CD4-positive, alpha-beta T cell treated with Interleukin-4 for 4 hours (primary cell): ENCODE data around the gene DUSP10.
A peak's percentile ranks its signal among the peaks of the same experiment; 100 is the strongest.

ENCODE experiments used
- DNase-seq: peaks from one replicate; pipeline ENCODE4 v3.0.0-alpha.2; 2020

DUSP10 gene

DNA sequence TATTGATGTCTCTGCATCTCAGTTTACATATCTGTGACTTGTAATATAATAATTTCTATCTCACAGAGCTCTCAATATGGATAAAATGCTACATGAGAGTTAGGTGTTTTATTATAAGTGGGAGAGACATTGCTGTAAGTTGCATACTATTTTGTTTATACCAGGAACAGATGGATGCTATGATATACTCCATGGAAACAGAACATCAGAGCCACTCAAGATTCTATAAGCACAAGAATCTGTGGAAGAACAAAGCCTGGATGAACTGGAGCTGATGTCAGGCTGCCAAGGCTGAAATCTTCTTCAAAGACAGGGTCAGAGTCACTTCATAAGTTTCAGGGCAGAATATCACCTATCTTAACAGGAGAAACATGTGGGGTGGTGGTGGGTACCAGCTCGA lies 30.2 kb downstream of the DUSP10 start:
- DNase-seq, result no peak

GRCh38 chr1:221711063-221711577 lies 30.8 kb downstream of the DUSP10 start:
- DNase-seq, result peak; percentile 35

DNA sequence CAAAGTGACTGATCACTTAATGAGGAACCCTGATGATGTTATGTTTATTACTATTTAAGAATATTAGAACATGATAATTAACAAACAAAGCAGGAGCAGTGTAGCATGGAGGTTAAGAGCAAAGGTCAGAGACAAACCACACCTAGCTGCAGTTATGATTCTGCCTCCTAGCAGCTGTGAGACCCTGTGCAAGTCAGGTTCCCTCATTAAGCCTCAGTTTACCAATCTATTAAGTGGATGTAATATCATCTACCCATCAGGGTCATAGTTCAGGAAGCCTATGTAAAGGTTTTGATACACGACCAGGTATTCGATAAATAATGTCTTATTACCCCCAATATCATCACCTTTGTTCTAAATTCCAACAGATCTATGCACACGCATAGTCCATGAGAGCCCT lies 32.0 kb downstream of the DUSP10 start:
- DNase-seq, result no peak

- DNase-seq, result peak; percentile 90
These were observed 32.9 kb downstream of the DUSP10 start for GRCh38 chr1:221708987-221709386.

- peak; percentile 67 for DNase-seq
These were observed 33.8 kb downstream of the DUSP10 start for GRCh38 chr1:221708076-221708571.

DNA sequence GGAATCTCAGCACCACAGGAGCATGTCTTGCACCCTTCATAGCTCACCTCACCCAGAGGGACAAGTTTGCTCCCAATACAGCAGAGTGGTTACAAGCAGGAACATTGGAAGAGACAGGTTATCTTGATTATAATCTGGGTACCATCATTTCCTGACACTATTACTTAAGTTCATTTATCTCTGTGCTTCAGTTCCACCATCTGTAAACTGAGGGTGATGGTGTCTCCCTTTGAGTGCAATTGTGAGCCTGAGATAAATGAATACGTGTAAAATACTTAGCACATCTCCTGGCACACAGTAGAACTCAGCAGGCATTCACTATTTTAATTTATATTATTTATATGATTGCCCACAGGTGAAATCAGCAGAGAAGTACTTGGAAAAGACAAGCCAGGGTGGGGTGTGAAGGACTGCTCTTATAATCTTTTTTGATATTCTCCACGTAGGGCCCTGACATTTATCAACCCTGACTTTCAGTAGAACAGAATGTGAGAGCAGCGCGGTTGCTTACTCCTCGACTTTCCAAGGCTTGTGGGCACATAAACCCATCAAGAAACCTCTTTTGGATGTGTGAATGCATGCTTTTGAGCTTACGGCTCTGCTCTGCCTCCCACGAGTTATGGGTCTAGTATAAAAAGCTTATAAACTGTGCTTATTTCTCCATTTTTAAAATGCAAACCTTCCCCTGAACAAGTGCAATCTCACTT lies 34.9 kb downstream of the DUSP10 start:
- DNase-seq, result no peak

- no peak for DNase-seq
These were observed 35.7 kb downstream of the DUSP10 start for GRCh38 chr1:221706191-221706590.

- DNase-seq, result no peak
These were observed 37.6 kb downstream of the DUSP10 start for GRCh38 chr1:221704306-221704705.

DNA sequence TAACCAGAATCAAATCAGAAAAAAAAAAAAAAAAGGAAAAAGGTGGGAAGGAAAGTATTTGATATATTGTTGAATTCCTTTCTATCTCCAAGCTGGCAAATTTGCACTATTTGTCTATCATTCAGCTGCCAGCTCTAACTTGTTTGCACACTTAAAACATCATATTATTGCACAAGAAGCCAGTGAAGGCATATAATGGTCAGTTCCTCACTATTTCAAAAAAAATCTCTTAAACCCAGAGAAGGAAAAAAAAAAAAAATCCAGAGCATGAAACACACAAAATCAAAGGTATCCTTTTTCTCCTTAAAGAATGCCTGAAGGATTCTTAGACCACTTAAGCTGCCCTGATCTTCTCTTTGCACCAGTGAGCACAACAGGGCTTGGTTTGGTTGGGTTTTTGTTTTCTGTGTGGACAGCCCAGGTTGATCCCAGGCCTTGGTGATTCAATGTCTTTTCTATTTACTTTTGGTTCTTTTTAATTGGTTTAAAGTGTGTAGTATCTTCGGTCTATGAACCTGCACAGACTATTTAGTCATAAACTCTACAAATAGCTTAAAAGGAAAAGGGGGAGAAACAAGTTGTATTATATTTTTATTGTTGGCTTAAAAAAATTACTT lies 40.2 kb downstream of the DUSP10 start:
- no peak for DNase-seq

DNA sequence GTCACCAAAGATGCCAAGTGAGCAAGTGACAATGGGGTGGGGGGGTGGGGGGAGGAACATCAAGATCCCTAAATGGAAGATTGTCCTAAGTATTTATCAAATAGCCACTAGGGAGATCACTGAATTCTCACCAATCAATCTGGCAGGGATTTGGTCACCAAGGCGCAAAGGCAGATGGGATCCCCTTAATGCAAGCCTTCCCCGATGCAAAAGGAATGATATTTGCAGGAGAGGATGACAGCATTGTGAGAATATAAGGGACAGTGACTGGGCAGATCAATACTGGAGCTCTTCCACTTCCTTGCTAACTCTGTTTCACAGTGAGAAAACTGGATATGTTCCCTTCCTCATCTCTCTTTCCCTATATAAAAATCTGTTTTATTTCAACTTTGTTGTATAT lies 40.9 kb downstream of the DUSP10 start:
- no peak for DNase-seq

- no peak for DNase-seq
These were observed 41.4 kb downstream of the DUSP10 start for GRCh38 chr1:221700536-221700935.

GRCh38 chr1:221699978-221700519 lies 41.8 kb downstream of the DUSP10 start:
- DNase-seq, result no peak

DNA sequence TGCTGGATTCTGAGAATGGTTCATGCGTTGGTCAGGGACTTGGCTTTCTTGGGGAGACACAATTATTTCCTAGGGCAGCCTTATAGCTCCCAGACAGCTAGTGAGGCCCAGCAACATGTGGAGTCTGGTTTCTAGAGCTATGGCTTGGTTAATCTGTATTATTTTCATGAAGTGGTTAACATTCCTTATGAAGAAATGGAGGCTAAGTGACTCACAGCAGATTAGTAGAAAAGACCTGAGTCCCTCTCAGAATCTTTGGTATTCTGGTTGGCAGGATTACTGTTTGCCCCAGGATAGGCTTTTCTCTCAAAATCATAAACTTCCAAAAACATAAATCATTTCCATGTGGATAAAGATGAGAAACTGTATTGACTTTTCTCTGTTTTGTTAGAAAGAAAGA lies 42.3 kb downstream of the DUSP10 start:
- DNase-seq, result no peak

GRCh38 chr1:221698579-221699349 lies 43.1 kb downstream of the DUSP10 start:
- no peak for DNase-seq

DNA sequence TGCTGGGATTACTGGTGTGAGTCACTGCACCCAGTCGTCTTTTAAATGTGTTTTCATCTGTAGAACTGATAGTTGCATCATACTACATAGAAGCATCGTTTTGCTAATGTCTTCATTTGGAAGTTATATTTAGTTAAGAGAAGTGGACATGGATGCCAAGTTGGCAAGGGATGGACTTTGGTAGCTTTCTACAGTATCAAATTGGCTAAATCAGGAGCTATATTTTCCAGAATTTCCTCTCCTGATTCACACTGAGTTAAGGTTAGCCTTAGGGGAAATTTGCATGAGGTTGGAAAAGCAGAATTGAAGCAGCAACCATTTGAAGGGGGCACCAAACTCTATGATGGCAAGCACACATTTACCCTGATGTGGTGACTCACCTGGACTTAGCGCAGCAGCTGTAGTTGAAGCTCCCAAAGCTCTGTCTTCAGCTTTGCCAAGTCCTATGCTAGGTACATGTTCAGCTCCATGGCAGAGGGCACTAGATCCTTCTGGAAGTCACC lies 43.9 kb downstream of the DUSP10 start:
- DNase-seq, result no peak

DNA sequence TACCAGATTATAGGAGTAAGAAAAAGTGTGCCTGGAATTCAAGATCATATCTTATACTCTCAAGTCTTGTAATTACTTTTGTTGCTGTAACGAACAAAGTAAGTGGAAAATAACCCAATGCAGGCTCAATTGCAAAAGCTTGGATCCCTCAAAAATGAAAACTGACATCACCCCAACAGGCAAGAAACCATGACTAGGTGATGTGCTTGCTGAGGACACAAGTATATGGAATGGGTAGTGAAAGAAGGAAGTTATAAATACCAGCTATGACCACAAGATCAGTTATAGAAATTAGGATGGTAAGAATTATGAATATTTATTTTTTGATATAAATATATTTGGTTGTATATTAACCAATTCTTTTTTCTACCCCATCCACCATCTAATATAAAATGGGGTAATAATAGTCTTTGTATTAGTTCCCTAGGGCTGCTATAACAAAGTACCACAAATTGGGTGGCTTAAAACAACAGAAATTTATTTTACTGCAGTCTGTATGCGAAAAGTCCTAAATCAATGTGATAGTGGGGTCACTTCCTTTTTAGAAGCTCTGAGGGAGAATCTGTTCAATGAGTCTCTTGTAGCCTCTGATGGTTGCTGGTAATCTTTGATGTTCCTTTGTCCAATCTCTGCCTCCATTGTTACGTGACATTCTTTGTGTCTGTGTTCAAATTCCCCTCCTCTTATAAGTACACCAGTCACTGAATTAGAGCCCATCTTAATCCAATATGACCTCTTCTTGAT lies 45.0 kb downstream of the DUSP10 start:
- no peak for DNase-seq

GRCh38 chr1:221696027-221696426 lies 45.9 kb downstream of the DUSP10 start:
- DNase-seq, result no peak

DNA sequence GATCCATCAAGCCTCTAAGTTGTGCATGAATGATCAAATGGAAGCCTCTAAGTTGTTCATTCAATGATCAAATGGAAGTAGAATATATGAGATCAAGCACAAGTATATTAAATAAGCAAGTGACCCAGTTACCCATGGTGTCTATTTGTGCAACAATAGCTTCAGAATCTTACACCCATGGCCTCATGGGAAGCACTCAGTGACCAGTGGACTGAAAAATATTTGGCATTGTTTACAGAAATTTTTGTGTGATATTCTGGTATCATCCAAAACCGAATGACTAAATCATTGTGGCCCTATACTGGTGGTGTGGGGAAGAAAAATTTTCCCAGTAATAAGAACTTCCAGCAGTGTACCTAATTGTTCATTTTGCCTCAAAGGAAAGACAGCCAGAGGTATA lies 46.6 kb downstream of the DUSP10 start:
- DNase-seq, result no peak

DNA sequence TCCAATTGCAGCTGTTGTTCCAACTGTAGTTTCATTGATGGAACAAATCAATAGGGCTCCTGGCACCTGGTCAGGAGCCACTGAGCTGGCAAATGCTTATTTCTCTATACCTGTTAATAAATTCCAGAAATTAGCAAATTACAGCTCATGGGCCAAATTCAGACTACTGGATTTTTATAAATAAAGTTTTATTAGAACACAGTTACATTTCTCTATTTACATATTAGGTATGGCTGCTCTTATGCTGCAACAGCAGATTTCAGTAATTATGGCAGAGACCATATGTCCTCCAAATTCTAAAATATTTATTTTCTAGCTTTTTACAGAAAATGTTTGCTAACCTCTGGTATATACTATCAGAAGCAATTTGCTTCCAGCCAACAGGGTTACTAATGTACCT lies 47.8 kb downstream of the DUSP10 start:
- no peak for DNase-seq

- DNase-seq, result no peak
These were observed 48.8 kb downstream of the DUSP10 start for GRCh38 chr1:221693087-221693486.

DNA sequence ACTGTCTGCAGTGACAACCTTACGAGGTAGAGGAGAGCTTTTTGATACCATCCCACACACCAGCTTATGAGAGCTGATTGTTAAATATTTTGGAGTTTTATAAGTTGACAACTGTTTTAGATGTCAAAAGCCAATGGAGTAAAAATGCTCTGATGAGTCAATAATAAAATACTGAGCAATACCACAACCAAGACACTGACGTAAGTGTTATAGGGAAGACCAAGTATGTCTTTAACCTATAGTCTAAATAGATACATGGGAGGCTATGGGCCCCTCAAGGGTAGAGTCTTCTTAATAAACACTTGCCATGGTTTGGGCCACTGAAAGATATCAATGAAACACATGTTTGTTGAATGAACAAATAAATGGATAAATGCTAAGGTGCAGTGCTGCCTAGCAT lies 49.2 kb downstream of the DUSP10 start:
- no peak for DNase-seq

GRCh38 chr1:221691261-221691660 lies 50.6 kb downstream of the DUSP10 start:
- DNase-seq, result no peak
